ENCODE measurements around the gene CCDC69.

Gene CCDC69

GRCh38 chr5:151174612-151175101, 49.2 kb downstream of the CCDC69 start:
- no peak for DNase-seq (ENCODE audit: low read depth, low spot score)
- H3K27ac ChIP-seq, result no peak overlapping the region

DNA sequence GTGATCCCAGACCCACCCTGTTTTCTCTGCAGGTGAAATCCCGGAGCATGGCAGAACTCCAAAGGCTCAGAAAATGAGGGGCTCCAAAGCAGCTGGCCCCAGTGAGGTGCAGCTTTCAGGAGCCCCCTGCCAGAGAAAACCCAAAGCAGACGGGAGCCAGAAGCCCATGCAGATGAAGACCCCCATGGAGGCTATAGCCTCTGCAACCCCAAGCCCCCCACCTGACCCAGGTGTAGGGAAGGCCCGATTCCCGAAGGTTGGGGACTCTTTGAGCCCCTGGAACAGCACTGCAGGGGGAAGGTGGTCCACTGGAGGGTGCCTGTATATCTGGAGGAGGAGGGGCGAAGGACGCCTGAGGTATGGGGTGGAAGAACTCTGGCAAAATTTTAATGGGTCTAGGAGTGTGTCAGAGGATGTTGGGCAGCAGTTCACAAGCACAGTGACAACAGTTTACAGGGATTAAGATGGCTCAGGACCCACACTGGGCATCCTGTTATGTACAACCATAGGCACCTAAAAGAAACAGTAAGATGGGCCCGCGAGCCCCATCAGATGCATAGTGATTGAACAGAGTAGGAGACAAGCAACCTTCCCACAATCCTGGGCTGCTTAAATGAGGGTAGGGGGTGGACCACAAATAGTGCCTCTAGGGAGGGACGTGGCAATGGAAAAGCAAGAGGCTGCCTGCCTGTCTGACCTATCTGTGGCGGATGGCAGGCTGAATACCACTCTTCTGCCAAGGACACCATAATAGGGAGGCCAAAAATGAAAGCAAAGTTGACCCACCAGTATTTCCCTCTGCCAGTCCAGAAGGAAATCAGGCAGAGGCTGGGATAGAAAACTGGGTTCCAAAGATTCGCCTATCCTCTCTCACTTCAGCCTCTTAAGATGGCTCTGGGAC, 49.9 kb downstream of the CCDC69 start:
- H3K27ac ChIP-seq, result no peak overlapping the region
- no peak for DNase-seq (ENCODE audit: low read depth, low spot score)

- DNase-seq (ENCODE audit: low read depth, low spot score), result no peak
- H3K27ac ChIP-seq, result no peak overlapping the region
These were observed 52.4 kb downstream of the CCDC69 start for GRCh38 chr5:151171529-151171928.

DNA sequence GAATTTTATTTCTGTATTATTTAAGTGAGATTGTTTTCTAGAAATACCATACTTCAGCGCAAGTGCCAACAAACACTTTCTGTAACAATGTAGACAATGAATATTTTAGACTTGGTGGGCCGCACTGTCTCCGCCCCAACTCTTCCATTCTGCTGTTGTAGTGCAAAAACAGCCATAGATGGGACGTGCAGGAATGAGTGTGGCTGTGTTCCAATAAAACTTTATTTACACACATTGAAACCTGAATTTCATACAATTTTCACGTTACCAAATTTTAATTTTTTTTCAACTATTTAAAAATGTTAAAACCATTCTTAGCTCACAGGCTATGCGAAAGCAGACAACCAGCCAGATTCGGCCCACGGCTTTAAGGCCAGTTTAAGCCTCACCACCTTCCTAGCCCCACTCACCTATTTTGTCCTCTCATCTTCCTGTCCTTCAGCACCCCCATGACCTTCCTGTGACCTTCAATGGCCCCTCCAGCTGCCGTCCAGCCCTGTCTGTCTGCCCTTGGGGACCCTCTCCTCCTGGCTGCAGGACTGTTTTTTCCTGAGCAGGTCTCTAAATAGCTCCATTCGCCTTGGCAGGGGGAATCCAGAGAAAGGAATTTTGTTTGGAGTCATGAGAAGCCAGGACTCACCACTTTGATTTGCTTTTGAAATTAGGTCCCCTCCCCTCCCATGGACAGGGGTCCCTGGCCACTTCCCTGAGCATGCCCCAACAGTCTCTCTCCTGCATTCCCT, 55.1 kb downstream of the CCDC69 start:
- DNase-seq (ENCODE audit: low read depth, low spot score), result no peak

DNA sequence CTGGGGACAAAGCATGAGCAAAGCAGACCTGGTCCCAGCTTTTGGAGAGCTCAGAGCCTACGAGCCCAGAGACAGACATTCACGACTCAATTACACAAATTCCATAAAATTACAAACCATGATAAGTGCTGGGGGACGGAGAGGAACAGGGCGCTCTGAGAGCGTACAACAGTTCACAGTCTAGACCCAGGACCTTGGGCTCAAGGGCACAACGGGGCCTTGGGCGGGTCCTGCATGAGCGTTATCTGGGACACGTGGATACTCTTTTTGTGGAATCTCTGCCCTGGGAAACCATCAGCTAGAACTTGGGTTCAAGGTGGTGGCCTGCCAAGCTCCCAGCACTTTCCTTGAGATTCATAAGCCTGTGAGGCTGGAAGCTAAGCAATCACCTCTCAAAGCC, 56.9 kb downstream of the CCDC69 start:
- no peak for DNase-seq (ENCODE audit: low read depth, low spot score)
- no peak overlapping the region for H3K27ac ChIP-seq

More for the DNA sequence above, 55.1 kb downstream of the CCDC69 start:
- H3K27ac ChIP-seq, result no peak overlapping the region

- DNase-seq (ENCODE audit: low read depth, low spot score), result peak; percentile 10
- H3K27ac ChIP-seq, result no peak overlapping the region
These were observed 59.1 kb downstream of the CCDC69 start for GRCh38 chr5:151164687-151165392.

DNA sequence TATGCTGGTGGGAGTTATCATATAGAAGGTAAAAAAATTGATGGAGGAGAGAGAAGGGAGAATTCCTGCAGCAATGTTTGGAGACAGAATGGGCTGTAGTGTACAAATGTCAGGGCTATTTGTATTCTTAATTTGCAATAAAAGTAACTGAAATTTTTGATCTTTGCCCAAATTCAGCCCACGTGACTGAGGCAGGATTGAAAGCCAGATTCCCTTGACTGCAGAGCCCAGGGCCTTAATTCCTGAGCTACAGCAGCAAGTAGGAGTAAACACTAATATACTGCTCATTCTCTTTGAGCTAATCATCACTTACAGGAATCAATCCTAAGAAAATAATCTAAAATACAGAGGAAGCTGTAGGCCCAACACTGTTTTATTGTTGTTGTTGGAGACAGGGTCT, 61.1 kb downstream of the CCDC69 start:
- H3K27ac ChIP-seq, result no peak overlapping the region
- DNase-seq (ENCODE audit: low read depth, low spot score), result no peak

DNA sequence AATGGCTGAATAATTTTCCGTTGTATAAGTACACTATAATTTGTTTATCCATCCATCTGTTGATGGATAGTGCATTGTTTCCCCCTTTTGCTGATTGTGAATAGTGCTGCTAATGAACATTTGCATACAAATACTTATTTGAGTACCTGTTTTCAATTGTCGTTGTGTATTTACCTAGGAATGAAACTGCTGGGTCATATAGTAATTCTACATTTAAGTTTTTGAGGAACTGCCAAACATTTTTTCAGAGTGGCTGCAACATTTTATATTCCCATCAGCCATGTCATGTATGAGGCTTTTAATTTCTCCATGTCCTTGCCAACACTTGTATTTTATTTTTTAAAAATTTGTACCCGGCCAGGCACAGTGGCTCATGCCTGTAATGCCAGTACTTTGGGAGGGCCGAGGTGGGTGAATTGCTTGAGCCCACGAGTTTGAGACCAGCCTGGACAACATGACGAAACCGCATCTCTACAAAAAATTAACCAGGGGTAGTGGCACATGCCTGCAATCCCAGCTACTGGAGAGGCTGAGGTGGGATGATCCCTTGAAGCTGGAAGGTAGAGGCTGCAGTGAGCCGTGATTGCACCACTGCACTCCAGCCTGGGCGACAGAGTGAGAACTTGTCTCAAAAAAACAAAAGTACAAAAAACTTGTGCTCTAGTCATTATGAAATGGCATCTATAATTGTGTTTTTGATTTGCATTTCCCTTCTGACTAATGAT, 64.1 kb downstream of the CCDC69 start:
- H3K27ac ChIP-seq, result no peak overlapping the region
- no peak for DNase-seq (ENCODE audit: low read depth, low spot score)

GRCh38 chr5:151158287-151158661, 65.6 kb downstream of the CCDC69 start:
- no peak for DNase-seq (ENCODE audit: low read depth, low spot score)
- H3K27ac ChIP-seq, result no peak overlapping the region

GRCh38 chr5:151157426-151158286, 66.2 kb downstream of the CCDC69 start, which contains the start of gene ANXA6:
Gene ANXA6, minus strand, starts transcription at chr5:151157779. Its CDS starts 9,878 bp downstream, at chr5:151147901.
- DNase-seq (ENCODE audit: low read depth, low spot score), result no peak
- no peak within 1 kb of the TSS for H3K27ac ChIP-seq

- no peak for DNase-seq (ENCODE audit: low read depth, low spot score)
- H3K27ac ChIP-seq, result no peak overlapping the region
These were observed 67.1 kb downstream of the CCDC69 start for GRCh38 chr5:151156507-151157420.

DNA sequence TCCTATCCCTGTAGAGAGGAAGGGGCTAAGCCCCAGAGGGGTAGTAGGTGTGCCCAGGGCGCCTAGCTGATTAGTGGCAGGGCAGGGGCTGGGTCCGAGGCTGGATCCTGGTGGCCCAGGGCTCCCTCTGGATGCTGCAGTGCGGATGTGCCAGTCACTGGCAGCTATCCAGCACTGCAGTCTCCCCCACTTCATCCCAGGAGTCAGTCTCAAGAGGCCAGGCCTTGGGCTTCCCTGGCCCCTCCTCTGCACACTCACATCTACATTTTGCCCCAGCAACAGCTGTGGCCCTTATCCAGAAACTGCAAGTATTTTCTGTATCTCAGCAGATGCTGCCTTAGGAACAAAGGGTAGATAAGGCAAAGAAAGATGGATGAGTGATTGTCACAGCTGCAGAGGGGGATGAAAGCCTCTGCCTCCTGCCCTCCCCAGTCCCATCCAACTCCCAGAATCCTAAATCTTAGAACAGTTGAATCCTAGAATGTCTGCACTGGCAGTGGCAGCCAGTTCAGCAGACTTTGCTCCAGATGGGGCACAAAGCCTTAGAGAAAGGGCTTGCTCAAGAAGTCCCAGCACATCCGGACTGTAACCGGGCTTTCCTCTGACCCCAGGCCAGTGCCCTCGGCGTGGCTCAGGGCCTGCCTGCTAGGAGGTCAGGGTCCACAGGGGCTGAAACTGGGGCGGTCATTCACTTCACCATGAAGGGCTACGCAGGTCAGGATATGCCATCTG, 68.0 kb downstream of the CCDC69 start:
- no peak for DNase-seq (ENCODE audit: low read depth, low spot score)
- peak overlapping the region; percentile 3 for H3K27ac ChIP-seq

- peak overlapping the region; percentile 3 for H3K27ac ChIP-seq
- no peak for DNase-seq (ENCODE audit: low read depth, low spot score)
These were observed 68.7 kb downstream of the CCDC69 start for GRCh38 chr5:151154931-151155774.

DNA sequence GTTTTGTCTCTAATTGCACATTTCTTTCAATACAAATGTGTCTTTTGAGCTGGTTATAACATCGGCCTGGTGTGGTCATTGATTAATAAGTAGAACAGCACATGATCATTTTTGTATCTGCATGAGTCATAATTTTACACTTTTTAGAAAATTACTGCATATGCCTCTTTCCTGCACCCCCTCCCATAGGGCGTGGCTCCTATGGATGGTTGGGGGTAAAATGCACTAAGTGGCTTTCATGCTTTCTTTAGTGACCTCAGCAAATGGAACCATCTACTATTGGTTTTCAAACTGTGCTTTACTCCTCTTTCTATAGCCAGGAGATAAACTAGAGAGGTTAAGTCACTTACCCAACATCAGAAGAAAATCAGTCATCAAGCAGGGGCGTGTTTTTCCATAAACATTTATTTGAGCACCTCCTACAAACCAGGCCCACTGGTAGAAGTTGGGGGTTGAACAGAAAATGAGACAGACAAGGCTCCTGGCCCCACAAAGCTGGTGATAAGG, 70.1 kb downstream of the CCDC69 start:
- H3K27ac ChIP-seq, result no peak overlapping the region
- no peak for DNase-seq (ENCODE audit: low read depth, low spot score)

GRCh38 chr5:151153300-151153699, 70.6 kb downstream of the CCDC69 start:
- DNase-seq (ENCODE audit: low read depth, low spot score), result no peak
- H3K27ac ChIP-seq, result no peak overlapping the region

DNA sequence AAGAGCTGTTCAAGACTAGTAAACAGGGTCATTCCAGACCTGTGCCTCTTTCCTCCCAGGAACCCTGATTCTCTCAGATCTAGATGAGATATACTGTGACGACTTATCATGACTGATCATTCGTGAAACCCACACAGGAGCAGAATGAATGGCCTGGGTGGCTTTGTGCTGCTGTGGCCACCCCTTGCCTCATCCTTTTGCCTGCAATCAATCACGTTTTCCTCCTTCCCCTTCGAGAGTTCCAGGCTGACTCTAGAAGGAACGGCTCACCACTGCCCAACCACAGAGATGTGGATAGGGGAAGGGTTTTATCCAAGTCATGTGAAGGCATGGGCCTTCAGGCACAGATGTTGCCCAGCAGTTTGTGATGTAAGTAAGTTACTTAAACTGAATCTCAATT, 72.1 kb downstream of the CCDC69 start:
- no peak overlapping the region for H3K27ac ChIP-seq
- no peak for DNase-seq (ENCODE audit: low read depth, low spot score)

Measured in epithelial cell of prostate (primary cell).